Esophagus muscularis mucosa (tissue), 4 donors: Measurements from ENCODE around the gene TMEM154. TPM values are rescaled to one million over a fixed set of nuclear protein-coding genes. Genes with fewer than 3 reads are reported as not detected.

Experiments
- DNase-seq: peaks from one replicate; pipeline ENCODE4 v3.0.0-alpha.2; 2017; ENCODE audit errors: extremely low spot score
- H3K27ac ChIP-seq, 4 donors: fragments of 200-600 bp; sonication (generic); replicated peaks in 1 of 4; 1 replicate in 3 of 4; 2 replicates in 1 of 4; pipeline ENCODE4 v1.5.1; 2016 to 2019; ENCODE audit warnings: mild to moderate bottlenecking in 1 of 4
- H3K27me3 ChIP-seq, 4 donors: fragments of 200-600 bp; sonication (generic); one replicate each; pipeline versions ENCODE4 v1.5.1 to v1.6.0; 2016 to 2019
- H3K36me3 ChIP-seq, 4 donors: fragments of 200-600 bp; sonication (generic); one replicate each; pipeline ENCODE4 v1.5.1; 2016 to 2019
- H3K4me1 ChIP-seq, 4 donors: fragments of 200-600 bp; sonication (generic); one replicate each; pipeline ENCODE4 v1.5.1; 2016 to 2019
- H3K4me3 ChIP-seq, 4 donors: fragments of 200-600 bp; sonication (generic); 1 replicate in 2 of 4; 2 replicates in 2 of 4; pipeline ENCODE4 v1.5.1; 2016 to 2019; ENCODE audit warnings: mild to moderate bottlenecking in 4 of 4, moderate library complexity in 1 of 4
- H3K9me3 ChIP-seq, 4 donors: fragments of 200-600 bp; sonication (generic); 1 replicate in 3 of 4; 2 replicates in 1 of 4; pipeline ENCODE4 v1.5.1; 2016 to 2019
- CTCF ChIP-seq, 3 experiments: fragments of 200-600 bp in 2 of 3; fragments of 450-650 bp in 1 of 3; sonication (generic) in 2 of 3; IDR thresholded peaks; one replicate each; pipeline ENCODE4 v1.5.1; 2017 to 2019; ENCODE audit warnings: antibody characterized with exemption in 3 of 3, mild to moderate bottlenecking in 2 of 3, moderate library complexity in 1 of 3
- EP300 ChIP-seq: sonication (generic); formaldehyde crosslinking; IDR thresholded peaks from one replicate; pipeline ENCODE4 v1.6.1; 2017; ENCODE audit warnings: antibody characterized with exemption
- POLR2A ChIP-seq: fragments of 450-650 bp; IDR thresholded peaks from one replicate; pipeline ENCODE4 v1.6.1; 2017; ENCODE audit warnings: antibody characterized with exemption, moderate library complexity, mild to moderate bottlenecking, low read depth
- POLR2AphosphoS5 ChIP-seq, 2 donors: sonication (generic); formaldehyde crosslinking; IDR thresholded peaks; one replicate each; pipeline ENCODE4 v1.6.1; 2017; ENCODE audit warnings: antibody characterized with exemption in 2 of 2
- WGBS: methylation state at CpG from one replicate; pipeline ENCODE4 v1.1.5; 2018; 5-methylcytosine and 5-hydroxymethylcytosine counted together
- intact Hi-C: fragments of 100-400 bp; cut with DNase I; formaldehyde crosslinking; loops from one replicate; pipeline ENCODE4 v1.15.1; 2023
- total RNA-seq, 4 donors: library from RNA; depleted of rRNA; stranded (reverse); fragments of >200 nt; gene quantifications; one replicate each; pipeline versions ENCODE4 v1.1.0 to v1.2.1, GENCODE V29; 2016

TMEM154 gene
- total RNA-seq, 4 donors from 2014 or later, result 1.1 to 2.9 (median 2.3) TPM

- Histone ChIP-seq H3K4me1 (peaks cover 0 to 7% (median 0%) of the 10 kb centered on the region in 4 donors), H3K9me3 (peaks cover 0 to 26% (median 22%) of the 10 kb centered on the region in 4 donors), H3K36me3 (no peaks in the 10 kb centered on the region), H3K4me3 (no peak overlapping the region), H3K27me3 (no peaks in the 10 kb centered on the region), H3K27ac (no peak overlapping the region)
- peak; percentile 10 for DNase-seq
- WGBS, result 90% methylated on average over 3 of the region's 7 CpGs
- intact Hi-C loops, result no loop called here
- no peak for TF ChIP-seq CTCF (IDR thresholded peaks at IDR 0.05)
Measured at GRCh38 chr4:152655272-152656129, 24.3 kb downstream of the TMEM154 start.

GRCh38 chr4:152652102-152652501 lies 27.7 kb downstream of the TMEM154 start:
- Histone ChIP-seq H3K9me3 (peaks cover 0 to 10% (median 6%) of the 10 kb centered on the region in 4 donors), H3K27ac (no peak overlapping the region), H3K4me3 (no peak overlapping the region), H3K4me1 (peaks cover 0 to 7% (median 0%) of the 10 kb centered on the region in 4 donors), H3K27me3 (no peaks in the 10 kb centered on the region), H3K36me3 (no peaks in the 10 kb centered on the region)
- intact Hi-C loops, result no loop called here
- no peak for DNase-seq
- 98% methylated on average over 1 of the region's 1 CpG for WGBS
- TF ChIP-seq CTCF (IDR thresholded peaks at IDR 0.05) (no peak), EP300 (no peak), POLR2AphosphoS5 (IDR thresholded peaks at IDR 0.05) (no peak), POLR2A (no peak)

GRCh38 chr4:152651473-152652060 lies 28.2 kb downstream of the TMEM154 start:
- H3K36me3 ChIP-seq, result no peaks in the 10 kb centered on the region
- intact Hi-C loops, result no loop called here
- peaks cover 0 to 4% (median 1%) of the 10 kb centered on the region in 4 donors for H3K9me3 ChIP-seq
- TF ChIP-seq POLR2A, result no peak
- TF ChIP-seq CTCF (IDR thresholded peaks at IDR 0.05), result no peak
- TF ChIP-seq POLR2AphosphoS5 (IDR thresholded peaks at IDR 0.05), result no peak
- TF ChIP-seq EP300, result no peak
- H3K4me3 ChIP-seq, result no peak overlapping the region
- no peak for DNase-seq
- peaks cover 0 to 7% (median 0%) of the 10 kb centered on the region in 4 donors for H3K4me1 ChIP-seq
- no peak overlapping the region for H3K27ac ChIP-seq
- no peaks in the 10 kb centered on the region for H3K27me3 ChIP-seq

- WGBS, result 83% methylated on average over 3 of the region's 3 CpGs
Measured at GRCh38 chr4:152646221-152646620, 33.6 kb downstream of the TMEM154 start.

More at GRCh38 chr4:152646221-152646620, 33.6 kb downstream of the TMEM154 start:
- no peak for TF ChIP-seq EP300
- no peak for TF ChIP-seq POLR2A
- no peak for TF ChIP-seq CTCF (IDR thresholded peaks at IDR 0.05)
- no peak for TF ChIP-seq POLR2AphosphoS5 (IDR thresholded peaks at IDR 0.05)
- no peak for DNase-seq
- no peak overlapping the region for H3K27ac ChIP-seq
- peaks cover 0 to 9% (median 5%) of the 10 kb centered on the region in 4 donors for H3K4me1 ChIP-seq
- H3K4me3 ChIP-seq, result no peak overlapping the region
- no peaks in the 10 kb centered on the region for H3K36me3 ChIP-seq
- no peaks in the 10 kb centered on the region for H3K27me3 ChIP-seq
- no peaks in the 10 kb centered on the region for H3K9me3 ChIP-seq
- intact Hi-C loops, result no loop called here
